Measurements from ENCODE around the gene TMIGD3.

- TF ChIP-seq CTCF (conservative IDR thresholded peaks at IDR 0.05 in 1 of 2, IDR thresholded peaks at IDR 0.05 in 1 of 2; ENCODE audit: low read depth in 1 of 2, low read length in 2 of 2) (no peak), EZH2 (IDR thresholded peaks at IDR 0.05; ENCODE audit: low read length, missing control alignments) (no peak)
Measured at GRCh38 chr1:111452581-111452980, 50.9 kb downstream of the TMIGD3 start.

Data from fibroblast of lung (primary cell).